ENCODE results near the gene BIVM. TPM values are rescaled to one million over a fixed set of nuclear protein-coding genes. Genes with fewer than 3 reads are reported as not detected.

Gene BIVM
- total RNA-seq, 2 experiments from 2014 or later = 12.9 to 13.5 TPM

GRCh38 chr13:102872531-102872930, 73.6 kb downstream of the BIVM start:
- peak overlapping the region; percentile 0 for H3K4me3 Mint-ChIP-seq
- H3K36me3 Mint-ChIP-seq = peaks cover 35% of the 10 kb centered on the region
- DNase-seq = no peak
- H3K4me1 Mint-ChIP-seq = peaks cover 29% of the 10 kb centered on the region
- H3K9me3 Mint-ChIP-seq = no peaks in the 10 kb centered on the region
- peak overlapping the region; percentile 35 for H3K27ac Mint-ChIP-seq
- H3K27me3 Mint-ChIP-seq = no peaks in the 10 kb centered on the region

GRCh38 chr13:102873653-102874052, 74.7 kb downstream of the BIVM start:
- Mint-ChIP-seq H3K27ac (peak overlapping the region; percentile 45), H3K36me3 (peaks cover 34% of the 10 kb centered on the region), H3K9me3 (no peaks in the 10 kb centered on the region)

GRCh38 chr13:102875256-102875655, 76.3 kb downstream of the BIVM start:
- H3K4me1 Mint-ChIP-seq = peaks cover 20% of the 10 kb centered on the region
- DNase-seq = no peak
- H3K4me3 Mint-ChIP-seq = no peak overlapping the region
- peaks cover 34% of the 10 kb centered on the region for H3K36me3 Mint-ChIP-seq
- H3K27ac Mint-ChIP-seq = peak overlapping the region; percentile 12
- no peaks in the 10 kb centered on the region for H3K27me3 Mint-ChIP-seq
- no peaks in the 10 kb centered on the region for H3K9me3 Mint-ChIP-seq

More at GRCh38 chr13:102873653-102874052, 74.7 kb downstream of the BIVM start:
- Mint-ChIP-seq H3K4me1 (peaks cover 29% of the 10 kb centered on the region), H3K27me3 (no peaks in the 10 kb centered on the region), H3K4me3 (no peak overlapping the region)
- no peak for DNase-seq

- no peaks in the 10 kb centered on the region for H3K9me3 Mint-ChIP-seq
- peaks cover 26% of the 10 kb centered on the region for H3K36me3 Mint-ChIP-seq
- peaks cover 10% of the 10 kb centered on the region for H3K4me1 Mint-ChIP-seq
- H3K4me3 Mint-ChIP-seq = no peak overlapping the region
- no peaks in the 10 kb centered on the region for H3K27me3 Mint-ChIP-seq
- no peak for DNase-seq
- H3K27ac Mint-ChIP-seq = no peak overlapping the region
Observed at GRCh38 chr13:102877303-102877702, 78.4 kb downstream of the BIVM start.

- DNase-seq = no peak
- Mint-ChIP-seq H3K36me3 (peaks cover 23% of the 10 kb centered on the region), H3K9me3 (no peaks in the 10 kb centered on the region), H3K4me1 (no peaks in the 10 kb centered on the region), H3K27ac (no peak overlapping the region), H3K27me3 (no peaks in the 10 kb centered on the region), H3K4me3 (no peak overlapping the region)
Observed at GRCh38 chr13:102878481-102878880, 79.6 kb downstream of the BIVM start.

GRCh38 chr13:102879793-102880499, 81.0 kb downstream of the BIVM start:
- no peaks in the 10 kb centered on the region for H3K4me1 Mint-ChIP-seq
- peaks cover 16% of the 10 kb centered on the region for H3K36me3 Mint-ChIP-seq
- no peak overlapping the region for H3K4me3 Mint-ChIP-seq

GRCh38 chr13:102881819-102882686, 83.1 kb downstream of the BIVM start:
- Mint-ChIP-seq H3K27ac (no peak overlapping the region), H3K4me3 (no peak overlapping the region), H3K27me3 (no peaks in the 10 kb centered on the region), H3K9me3 (no peaks in the 10 kb centered on the region), H3K36me3 (peaks cover 6% of the 10 kb centered on the region), H3K4me1 (no peaks in the 10 kb centered on the region)
- DNase-seq = no peak

More at GRCh38 chr13:102879793-102880499, 81.0 kb downstream of the BIVM start:
- Mint-ChIP-seq H3K27me3 (no peaks in the 10 kb centered on the region), H3K27ac (no peak overlapping the region), H3K9me3 (no peaks in the 10 kb centered on the region)
- no peak for DNase-seq

Other genes with a start within 250 kb of the BIVM start
- 10 to 100 TPM; 78.4 to 84.0 TPM for gene TPP2, start 202.1 kb upstream of the BIVM start, total RNA-seq
- not detected for gene METTL21C, start 104.1 kb upstream of the BIVM start, total RNA-seq
- 10 to 100 TPM; 42.3 to 44.8 TPM for gene TEX30, start 25.3 kb upstream of the BIVM start, total RNA-seq
- 1 to 10 TPM; 7.2 to 8.1 TPM for gene POGLUT2, start 143 bp upstream of the BIVM start, total RNA-seq
- gene ERCC5, start 46.9 kb downstream of the BIVM start, total RNA-seq = 10 to 100 TPM; 67.4 to 67.5 TPM

Measured in activated naive CD8-positive, alpha-beta T cell treated with anti-CD3 and anti-CD28 coated beads for 36 hours (primary cell).